Fibroblast of skin of scalp (primary cell): Measurements from ENCODE around the gene PRELID3B.

Experiments used
- DNase-seq: peaks from one replicate; pipeline ENCODE4 v3.0.0-alpha.2; 2013

PRELID3B gene

GRCh38 chr20:59008715-59009336 is 33.8 kb downstream of the PRELID3B start:
- DNase-seq = no peak

GRCh38 chr20:59007665-59008511 is 34.7 kb downstream of the PRELID3B start:
- no peak for DNase-seq

- peak; percentile 52 for DNase-seq
Observed at GRCh38 chr20:59006864-59007664, 35.5 kb downstream of the PRELID3B start, which contains the start of gene CTSZ. Gene CTSZ, minus strand, starts transcription at chr20:59007254. Its CDS starts 126 bp downstream, at chr20:59007128.

- DNase-seq = no peak
Observed at GRCh38 chr20:59006167-59006863, 36.3 kb downstream of the PRELID3B start.

- DNase-seq = no peak
Observed at GRCh38 chr20:59005523-59006166, 36.9 kb downstream of the PRELID3B start.

- DNase-seq = no peak
Observed at GRCh38 chr20:59004763-59005522, 37.6 kb downstream of the PRELID3B start.

GRCh38 chr20:59004493-59004762 is 38.2 kb downstream of the PRELID3B start:
- DNase-seq = no peak

GRCh38 chr20:59003836-59004492 is 38.6 kb downstream of the PRELID3B start:
- no peak for DNase-seq

- DNase-seq = no peak
Observed at GRCh38 chr20:59002874-59003399, 39.6 kb downstream of the PRELID3B start.

GRCh38 chr20:59002388-59002787 is 40.2 kb downstream of the PRELID3B start:
- no peak for DNase-seq

- DNase-seq = no peak
Observed at GRCh38 chr20:59001449-59002171, 41.0 kb downstream of the PRELID3B start.

- DNase-seq = no peak
Observed at GRCh38 chr20:59001068-59001448, 41.5 kb downstream of the PRELID3B start.

- no peak for DNase-seq
Observed at GRCh38 chr20:59000326-59000725, 42.3 kb downstream of the PRELID3B start.

- DNase-seq = no peak
Observed at GRCh38 chr20:58998656-58999055, 43.9 kb downstream of the PRELID3B start.

- DNase-seq = no peak
Observed at GRCh38 chr20:58997141-58997770, 45.3 kb downstream of the PRELID3B start.

GRCh38 chr20:58996226-58996611 is 46.4 kb downstream of the PRELID3B start:
- DNase-seq = no peak

- no peak for DNase-seq
Observed at GRCh38 chr20:58995461-58996225, 46.9 kb downstream of the PRELID3B start.

- DNase-seq = no peak
Observed at GRCh38 chr20:58994390-58995159, 48.0 kb downstream of the PRELID3B start.
